Spinal cord (tissue), 10 donors: ENCODE data around the gene TRIM29. TPM values are rescaled to one million over a fixed set of nuclear protein-coding genes. Genes with fewer than 3 reads are reported as not detected.
"Not testable (repeated sequence)": the region's sequence is repeated elsewhere in the genome, so short reads cannot be mapped to it uniquely, and the experiment has no call there.

Source experiments
- DNase-seq, 6 donors: peaks; one replicate each; pipeline versions ENCODE4 v3.0.0 to v3.0.0-alpha.2; 2013 to 2015; ENCODE audit warnings: low spot score in 6 of 6, low read depth in 4 of 6
- H3K27ac ChIP-seq: one replicate; pipeline ENCODE4 v1.5.1; 2013; ENCODE audit warnings: low read depth, low read length, control low read depth
- H3K27me3 ChIP-seq: one replicate; pipeline ENCODE4 v1.6.1; 2013; ENCODE audit warnings: low read length; ENCODE audit not compliant: control insufficient read depth, insufficient read depth
- H3K36me3 ChIP-seq: one replicate; pipeline ENCODE4 v1.6.1; 2013; ENCODE audit warnings: low read length; ENCODE audit not compliant: control insufficient read depth, insufficient read depth
- H3K4me1 ChIP-seq: one replicate; pipeline ENCODE4 v1.6.1; 2013; ENCODE audit warnings: low read length; ENCODE audit not compliant: control insufficient read depth, insufficient read depth
- H3K4me3 ChIP-seq: one replicate; pipeline ENCODE4 v1.5.1; 2013; ENCODE audit warnings: low read depth, low read length, control low read depth
- H3K9me3 ChIP-seq: one replicate; pipeline ENCODE4 v1.6.1; 2013; ENCODE audit warnings: low read length; ENCODE audit not compliant: control insufficient read depth, insufficient read depth
- WGBS: methylation state at CpG from one replicate; pipeline ENCODE4 v1.1.5; 2013; ENCODE audit warnings: missing lambda C conversion rate; ENCODE audit not compliant: insufficient coverage; 5-methylcytosine and 5-hydroxymethylcytosine counted together
- polyA plus RNA-seq, 2 donors: library from polyadenylated mRNA; unstranded; fragments of 120-200 nt; gene quantifications; one replicate each; pipeline ENCODE4 v1.2.1, GENCODE V29; 2013; ENCODE audit not compliant: insufficient read length in 2 of 2
- total RNA-seq, 2 donors: library from RNA; depleted of rRNA in 1 of 2; stranded (reverse); fragments of 120-200 nt in 1 of 2; fragments of >200 nt in 1 of 2; gene quantifications; one replicate each; pipeline versions ENCODE4 v1.2.3 to v1.2.4, GENCODE V29; 2013 to 2014
- donor health status: healthy.

TRIM29 gene
- total and polyA plus RNA-seq, 4 donors: 0.94 to 1.9 (median 1.5) TPM

GRCh38 chr11:120182372-120182771 is 44.5 kb upstream of the TRIM29 start:
- Histone ChIP-seq H3K27ac (peak overlapping the region; percentile 54), H3K4me1 (peaks cover 86% of the 10 kb centered on the region), H3K9me3 (no peaks in the 10 kb centered on the region), H3K27me3 (no peaks in the 10 kb centered on the region), H3K4me3 (no peak overlapping the region), H3K36me3 (no peaks in the 10 kb centered on the region)
- DNase-seq: peak in 2 of 6 donors; percentile 73 to 74
- 26% methylated on average over 7 of the region's 7 CpGs for WGBS

- Histone ChIP-seq H3K36me3 (no peaks in the 10 kb centered on the region), H3K27me3 (no peaks in the 10 kb centered on the region), H3K4me1 (peaks cover 77% of the 10 kb centered on the region), H3K9me3 (no peaks in the 10 kb centered on the region), H3K27ac (no peak overlapping the region), H3K4me3 (no peak overlapping the region)
- no peak for DNase-seq
- WGBS: 79% methylated on average over 6 of the region's 10 CpGs
Observed at GRCh38 chr11:120181376-120181975, 43.6 kb upstream of the TRIM29 start.

GRCh38 chr11:120180551-120181232 is 42.8 kb upstream of the TRIM29 start:
- H3K4me1 ChIP-seq: peaks cover 69% of the 10 kb centered on the region
- no peaks in the 10 kb centered on the region for H3K36me3 ChIP-seq
- no peaks in the 10 kb centered on the region for H3K27me3 ChIP-seq
- WGBS: 53% methylated on average over 7 of the region's 11 CpGs
- H3K4me3 ChIP-seq: no peak overlapping the region
- no peaks in the 10 kb centered on the region for H3K9me3 ChIP-seq
- peak in 3 of 6 donors; percentile 36 to 81 (median 75) for DNase-seq
- H3K27ac ChIP-seq: peak overlapping the region; percentile 55

GRCh38 chr11:120180063-120180462 is 42.1 kb upstream of the TRIM29 start:
- Histone ChIP-seq H3K27ac (peak overlapping the region; percentile 55), H3K4me1 (peaks cover 63% of the 10 kb centered on the region)
- H3K9me3 ChIP-seq, H3K36me3 ChIP-seq, H3K27me3 ChIP-seq, DNase-seq, H3K4me3 ChIP-seq: not testable (repeated sequence)
- WGBS: 82% methylated on average over 4 of the region's 6 CpGs

GRCh38 chr11:120179057-120179672 is 41.3 kb upstream of the TRIM29 start:
- H3K36me3 ChIP-seq: no peaks in the 10 kb centered on the region
- no peak for DNase-seq
- no peak overlapping the region for H3K4me3 ChIP-seq
- H3K9me3 ChIP-seq: no peaks in the 10 kb centered on the region
- no peaks in the 10 kb centered on the region for H3K27me3 ChIP-seq
- peaks cover 56% of the 10 kb centered on the region for H3K4me1 ChIP-seq
- 77% methylated on average over 10 of the region's 10 CpGs for WGBS
- peak overlapping the region; percentile 29 for H3K27ac ChIP-seq

- Histone ChIP-seq H3K4me3 (no peak overlapping the region), H3K36me3 (no peaks in the 10 kb centered on the region), H3K27ac (peak overlapping the region; percentile 29), H3K4me1 (peaks cover 51% of the 10 kb centered on the region), H3K9me3 (no peaks in the 10 kb centered on the region), H3K27me3 (no peaks in the 10 kb centered on the region)
- no peak for DNase-seq
- 89% methylated on average over 5 of the region's 5 CpGs for WGBS
Observed at GRCh38 chr11:120178561-120179056, 40.7 kb upstream of the TRIM29 start.

GRCh38 chr11:120174866-120175265 is 37.0 kb upstream of the TRIM29 start:
- H3K27me3 ChIP-seq: peaks cover 12% of the 10 kb centered on the region
- H3K4me3 ChIP-seq: no peak overlapping the region
- no peaks in the 10 kb centered on the region for H3K9me3 ChIP-seq
- peaks cover 30% of the 10 kb centered on the region for H3K4me1 ChIP-seq
- DNase-seq: no peak
- no peaks in the 10 kb centered on the region for H3K36me3 ChIP-seq
- WGBS: 93% methylated on average over 4 of the region's 4 CpGs
- no peak overlapping the region for H3K27ac ChIP-seq

GRCh38 chr11:120173807-120174206 is 35.9 kb upstream of the TRIM29 start:
- DNase-seq: no peak

GRCh38 chr11:120173019-120173705 is 35.2 kb upstream of the TRIM29 start:
- no peak overlapping the region for H3K4me3 ChIP-seq
- H3K36me3 ChIP-seq: no peaks in the 10 kb centered on the region
- H3K9me3 ChIP-seq: no peaks in the 10 kb centered on the region
- 60% methylated on average over 8 of the region's 11 CpGs for WGBS
- no peak overlapping the region for H3K27ac ChIP-seq
- no peak for DNase-seq
- H3K4me1 ChIP-seq: peaks cover 32% of the 10 kb centered on the region
- H3K27me3 ChIP-seq: peaks cover 18% of the 10 kb centered on the region

More at GRCh38 chr11:120173807-120174206, 35.9 kb upstream of the TRIM29 start:
- H3K4me1 ChIP-seq: peaks cover 33% of the 10 kb centered on the region
- peaks cover 16% of the 10 kb centered on the region for H3K27me3 ChIP-seq
- H3K4me3 ChIP-seq: no peak overlapping the region
- 93% methylated on average over 2 of the region's 5 CpGs for WGBS
- no peak overlapping the region for H3K27ac ChIP-seq
- no peaks in the 10 kb centered on the region for H3K36me3 ChIP-seq
- H3K9me3 ChIP-seq: no peaks in the 10 kb centered on the region
